GM18526 (cell line): ENCODE measurements around the gene ETS1.
A peak's percentile ranks its signal among the peaks of the same experiment; 100 is the strongest.

ENCODE experiments used
- POLR2A ChIP-seq: IDR thresholded peaks from 3 replicates; pipeline ENCODE4 v1.6.1; 2011; ENCODE audit not compliant: insufficient read length; ENCODE audit errors: extremely low read depth

ETS1 gene

DNA sequence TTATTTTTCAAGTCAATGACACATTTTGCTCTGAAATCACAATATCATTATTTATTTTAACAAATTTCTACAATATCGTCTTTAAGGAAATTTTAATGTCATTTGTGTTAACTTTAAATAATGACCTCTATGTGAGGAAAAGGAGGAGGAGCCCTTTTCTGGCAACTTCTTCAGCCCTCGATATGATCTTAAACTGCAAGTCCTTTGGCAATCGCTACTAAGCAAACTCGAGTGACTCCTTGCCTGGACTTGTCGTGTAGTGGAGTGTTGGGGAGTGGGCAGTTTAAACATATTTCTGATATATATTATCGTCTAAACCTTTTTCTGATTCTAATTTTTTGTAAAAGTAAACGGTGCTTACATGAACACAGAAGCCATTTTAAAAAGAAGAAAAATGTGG is 16.7 kb downstream of the ETS1 start:
- no peak for TF ChIP-seq POLR2A

GRCh38 chr11:128569291-128569690 is 18.1 kb downstream of the ETS1 start:
- TF ChIP-seq POLR2A = no peak

DNA sequence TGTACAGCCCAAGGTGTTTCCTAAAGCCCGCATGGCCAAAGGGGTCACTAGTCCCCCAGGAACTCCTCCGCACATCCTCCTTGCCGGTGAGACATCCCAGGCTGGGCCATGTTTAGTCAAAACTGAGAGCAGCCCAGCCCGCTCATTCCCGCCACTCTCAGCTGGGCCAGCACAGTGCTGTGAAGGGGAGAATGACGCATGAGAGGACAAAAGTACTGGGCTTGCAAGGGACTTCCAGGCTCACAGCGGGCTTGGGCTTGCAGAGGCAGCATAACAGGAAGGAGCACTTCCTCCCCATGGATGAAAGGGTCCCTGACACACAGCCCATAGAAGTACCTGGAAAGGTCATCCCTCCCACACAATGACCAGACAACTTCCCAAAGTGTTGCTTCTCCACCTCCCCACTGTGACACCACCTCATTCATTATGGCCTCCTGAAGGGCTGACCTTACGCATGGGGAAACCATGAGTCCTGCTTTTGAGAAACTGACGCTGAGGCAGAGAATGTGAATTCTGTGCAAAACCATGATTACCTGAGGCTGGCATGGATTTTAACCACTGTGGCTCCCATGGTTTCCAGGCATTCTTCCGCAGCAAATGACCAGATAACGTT is 19.1 kb downstream of the ETS1 start:
- no peak for TF ChIP-seq POLR2A

DNA sequence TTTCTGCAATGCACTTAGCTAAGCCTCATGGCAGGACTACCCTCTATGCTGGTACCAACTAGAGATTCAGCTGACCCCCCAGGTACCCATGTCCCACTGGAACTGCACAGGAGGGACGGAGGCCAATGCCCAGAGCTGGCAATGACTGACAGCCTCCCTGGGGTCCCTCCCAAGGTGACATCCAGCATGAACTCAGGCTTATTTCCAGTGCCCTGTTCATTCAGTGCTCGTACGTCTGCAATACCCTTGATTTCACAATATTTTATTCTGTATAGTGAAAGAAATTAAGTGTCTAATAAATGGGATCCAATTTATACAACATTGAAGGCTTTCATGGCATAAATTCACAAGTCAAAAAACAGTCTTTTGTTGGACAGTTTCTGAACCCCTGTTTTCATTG is 20.2 kb downstream of the ETS1 start:
- no peak for TF ChIP-seq POLR2A

GRCh38 chr11:128565881-128566280 is 21.5 kb downstream of the ETS1 start:
- TF ChIP-seq POLR2A = no peak

DNA sequence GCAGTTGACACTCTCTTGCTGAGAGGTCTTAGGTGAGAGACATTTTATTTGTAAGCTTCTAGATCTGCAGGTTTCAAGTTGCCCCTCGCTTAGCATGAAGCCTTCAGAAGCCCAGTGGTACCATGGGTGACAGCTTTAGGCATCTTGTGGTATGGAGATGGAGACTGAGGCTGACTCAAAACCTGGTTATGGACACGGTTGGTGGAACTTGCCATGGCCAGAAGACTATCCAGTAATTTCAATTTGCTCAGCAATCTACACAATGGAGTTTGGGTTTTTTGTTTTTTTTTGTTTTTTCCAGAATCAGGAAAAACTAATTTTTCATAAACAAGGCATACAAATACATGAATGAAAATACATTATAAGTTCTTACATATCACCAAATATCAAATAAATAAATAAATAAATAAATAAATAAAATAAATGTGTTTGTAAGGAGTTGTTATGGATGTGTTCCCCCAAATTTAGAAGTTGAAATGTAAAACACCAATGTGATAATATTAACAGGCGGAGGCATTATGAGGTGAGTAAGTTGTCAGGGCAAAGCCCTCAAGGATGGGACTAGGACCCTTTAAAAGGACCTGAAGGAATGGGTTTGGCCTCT is 22.6 kb downstream of the ETS1 start:
- no peak for TF ChIP-seq POLR2A

GRCh38 chr11:128563942-128564641 is 23.3 kb downstream of the ETS1 start:
- TF ChIP-seq POLR2A = no peak

DNA sequence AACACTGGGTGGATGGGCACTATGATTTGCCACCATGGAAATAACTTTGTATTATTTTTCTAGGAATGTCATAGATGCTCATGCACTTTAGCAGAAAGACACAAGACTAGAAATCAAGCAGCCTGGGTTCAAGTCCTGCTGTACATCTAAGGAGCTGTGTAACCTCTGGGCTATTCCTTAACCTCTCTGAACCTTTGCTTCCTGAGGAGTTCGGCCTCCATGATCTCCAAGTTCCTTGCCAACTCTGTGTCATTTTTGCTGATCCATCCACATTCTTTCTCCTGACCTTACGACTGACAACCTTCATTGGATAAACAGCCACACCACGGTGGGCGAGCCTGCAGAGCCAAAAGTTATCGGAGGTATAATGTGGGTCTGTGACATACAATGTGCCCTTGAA is 24.1 kb downstream of the ETS1 start:
- TF ChIP-seq POLR2A = no peak

GRCh38 chr11:128559496-128560103 is 27.8 kb downstream of the ETS1 start:
- TF ChIP-seq POLR2A = no peak

- TF ChIP-seq POLR2A = no peak
Measured at GRCh38 chr11:128555606-128556005, 31.8 kb downstream of the ETS1 start.

- no peak for TF ChIP-seq POLR2A
Measured at GRCh38 chr11:128553662-128554362, 33.5 kb downstream of the ETS1 start.

DNA sequence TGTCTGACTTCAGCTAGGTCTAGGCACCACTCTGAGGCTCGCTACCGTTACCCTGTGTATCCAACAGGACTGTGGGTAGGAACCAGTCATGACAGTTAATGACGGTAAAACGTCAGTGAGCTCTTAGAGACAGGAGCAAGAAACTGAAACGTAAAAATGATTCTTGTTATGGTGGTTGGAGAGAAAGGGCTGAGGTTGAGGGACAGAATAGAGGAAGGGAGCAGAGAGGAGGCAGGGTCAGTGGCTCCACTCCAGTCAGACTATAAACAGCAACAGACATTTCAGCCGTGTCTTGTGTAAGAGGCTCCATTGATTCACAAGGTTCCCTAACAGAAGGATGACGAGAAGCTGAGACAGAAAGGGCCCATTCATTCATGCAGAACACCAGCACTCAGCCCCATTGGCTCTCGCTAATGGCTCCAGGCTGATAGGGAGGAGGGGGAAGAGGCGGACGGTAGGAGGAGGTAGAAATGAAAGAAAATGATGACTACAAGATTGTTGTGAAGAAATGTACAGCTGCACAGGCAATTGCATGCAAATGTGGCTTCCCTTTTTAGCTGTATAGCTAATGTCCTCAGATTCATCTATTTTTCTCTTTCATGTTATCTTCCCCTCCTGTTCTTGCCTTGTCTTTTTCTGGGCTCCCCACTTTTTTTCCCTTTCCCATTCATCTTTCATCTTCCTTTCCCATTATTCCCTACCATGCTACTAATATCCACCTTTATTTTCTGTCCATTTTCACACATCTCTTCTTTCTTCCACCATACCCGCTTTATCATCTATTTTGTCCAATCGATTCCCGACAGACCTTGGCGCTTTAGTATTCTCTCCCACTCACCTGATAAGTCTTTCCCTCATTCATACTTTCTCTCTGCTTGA is 34.3 kb downstream of the ETS1 start:
- TF ChIP-seq POLR2A = peak; percentile 26

GRCh38 chr11:128551611-128552335 is 35.6 kb downstream of the ETS1 start:
- TF ChIP-seq POLR2A = peak; percentile 3

- no peak for TF ChIP-seq POLR2A
Measured at GRCh38 chr11:128551058-128551457, 36.3 kb downstream of the ETS1 start.
